ENCODE data around the gene MDGA2. TPM values are rescaled to one million over a fixed set of nuclear protein-coding genes. Genes with fewer than 3 reads are reported as not detected.

Gene MDGA2
- total RNA-seq (not detected), polyA plus RNA-seq (not detected)

DNA sequence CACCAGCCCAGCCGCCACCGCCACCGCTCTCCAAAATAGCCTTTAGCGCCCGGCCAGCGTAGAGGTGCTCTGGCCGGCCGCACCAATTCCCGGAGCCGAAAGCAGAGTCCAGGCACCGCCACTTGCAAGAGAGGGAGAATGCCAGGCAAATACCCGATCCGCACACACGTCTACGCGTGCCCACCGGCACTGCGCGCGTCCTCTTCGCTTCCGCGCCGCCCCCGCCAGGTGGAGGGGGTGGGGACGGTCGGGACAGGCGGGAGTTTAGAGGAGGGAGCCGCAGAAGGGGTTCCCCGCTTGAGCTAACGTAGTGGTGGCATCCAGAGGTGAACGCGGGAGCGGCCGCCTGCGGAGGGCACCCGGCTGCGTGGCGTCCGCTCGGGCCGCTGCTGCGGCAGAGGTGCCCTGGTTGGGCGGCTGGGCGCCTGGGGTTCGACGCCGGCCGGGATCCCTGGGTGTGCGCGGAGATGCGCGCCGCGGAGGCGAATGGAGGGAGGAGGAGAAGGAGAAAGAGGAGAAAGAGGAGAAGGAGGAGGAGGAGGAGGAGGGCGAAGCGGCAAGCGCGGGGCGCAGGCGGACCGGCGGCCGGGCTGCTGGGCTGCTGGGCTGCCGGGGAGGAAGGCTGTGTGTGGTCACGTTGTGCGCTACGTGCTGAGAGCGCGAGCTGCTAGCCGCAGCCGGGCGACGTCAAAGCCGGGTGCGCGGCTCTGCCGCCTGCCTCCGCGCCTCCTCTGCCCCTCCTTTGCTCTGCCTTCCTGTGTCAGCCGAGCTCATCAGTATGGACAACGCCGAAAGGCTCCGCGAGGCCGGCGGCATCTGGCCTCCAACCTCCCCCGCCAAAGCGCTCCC is at the start of gene MDGA2:
Gene MDGA2 (minus strand): TSS at position 140 of the 849 bp plus-strand sequence.
- Histone ChIP-seq H3K27ac (no peak within 1 kb of the TSS), H3K4me1 (no peaks in the 10 kb centered on the region), H3K4me3 (peak within 1 kb of the TSS in 1 of 4 donors; percentile 17), H3K36me3 (no peaks in the 10 kb centered on the region), H3K9me3 (no peaks in the 10 kb centered on the region), H3K27me3 (peaks cover 0 to 17% (median 9%) of the 10 kb centered on the region in 4 donors)
- 1 to 2% methylated on average over 72 to 90 of the region's 90 CpGs for WGBS, 2 donors
- TF ChIP-seq, protein P1, sequence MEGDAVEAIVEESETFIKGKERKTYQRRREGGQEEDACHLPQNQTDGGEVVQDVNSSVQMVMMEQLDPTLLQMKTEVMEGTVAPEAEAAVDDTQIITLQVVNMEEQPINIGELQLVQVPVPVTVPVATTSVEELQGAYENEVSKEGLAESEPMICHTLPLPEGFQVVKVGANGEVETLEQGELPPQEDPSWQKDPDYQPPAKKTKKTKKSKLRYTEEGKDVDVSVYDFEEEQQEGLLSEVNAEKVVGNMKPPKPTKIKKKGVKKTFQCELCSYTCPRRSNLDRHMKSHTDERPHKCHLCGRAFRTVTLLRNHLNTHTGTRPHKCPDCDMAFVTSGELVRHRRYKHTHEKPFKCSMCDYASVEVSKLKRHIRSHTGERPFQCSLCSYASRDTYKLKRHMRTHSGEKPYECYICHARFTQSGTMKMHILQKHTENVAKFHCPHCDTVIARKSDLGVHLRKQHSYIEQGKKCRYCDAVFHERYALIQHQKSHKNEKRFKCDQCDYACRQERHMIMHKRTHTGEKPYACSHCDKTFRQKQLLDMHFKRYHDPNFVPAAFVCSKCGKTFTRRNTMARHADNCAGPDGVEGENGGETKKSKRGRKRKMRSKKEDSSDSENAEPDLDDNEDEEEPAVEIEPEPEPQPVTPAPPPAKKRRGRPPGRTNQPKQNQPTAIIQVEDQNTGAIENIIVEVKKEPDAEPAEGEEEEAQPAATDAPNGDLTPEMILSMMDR (IDR thresholded peaks at IDR 0.05), result no peak
- no peak for FAIRE-seq
- intact Hi-C loops (cut with DNase I), result no loop called here
- peak in 2 of 4 donors; percentile 27 to 49 for ATAC-seq
- DNase-seq, result peak in 2 of 6 donors; percentile 49 to 58

DNA sequence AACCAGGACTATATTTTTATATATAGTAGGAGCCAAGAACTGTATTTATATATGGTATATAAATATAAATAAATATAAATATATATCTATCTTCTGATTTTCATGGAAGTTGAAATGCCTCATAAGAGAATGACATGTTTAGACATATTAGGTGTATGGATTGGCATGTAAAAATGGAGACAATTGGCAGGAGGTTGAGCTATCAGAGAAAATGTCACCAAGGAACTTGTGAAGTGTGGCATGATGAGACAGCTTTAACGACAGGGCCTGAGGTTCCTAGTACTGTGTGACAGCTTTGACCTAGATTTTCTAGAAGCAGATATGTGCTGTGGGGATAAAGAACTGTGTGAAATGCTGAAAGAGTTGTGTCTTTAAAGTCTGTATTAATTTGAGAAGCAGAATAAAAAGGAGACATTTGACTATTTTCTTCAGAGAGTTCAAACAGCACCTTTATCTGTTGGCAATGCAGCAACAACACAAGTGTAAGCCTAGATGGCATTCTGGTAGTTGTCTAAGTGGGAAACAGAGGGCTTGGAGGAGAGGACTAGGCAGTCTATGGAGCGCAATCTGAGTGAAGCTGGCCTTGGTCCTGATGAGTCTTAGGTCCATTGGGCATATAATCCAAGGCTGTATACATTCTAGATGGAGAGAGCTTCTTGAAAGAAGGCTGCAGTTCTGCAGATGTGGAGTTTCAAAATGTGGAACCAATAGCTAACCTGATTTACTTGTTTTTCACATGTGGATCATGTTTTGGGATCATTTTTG is 47.7 kb upstream of the MDGA2 start:
- WGBS, 2 donors, result 61 to 66% methylated on average over 2 of the region's 2 CpGs
- FAIRE-seq, result no peak
- H3K9me3 ChIP-seq, result no peaks in the 10 kb centered on the region
- no peaks in the 10 kb centered on the region for H3K36me3 ChIP-seq
- intact Hi-C loops (cut with DNase I), result no loop called here
- H3K4me1 ChIP-seq, result no peaks in the 10 kb centered on the region
- no peak overlapping the region for H3K27ac ChIP-seq
- TF ChIP-seq, protein P1 (IDR thresholded peaks at IDR 0.05), result no peak
- no peak overlapping the region for H3K4me3 ChIP-seq
- ATAC-seq, result no peak
- no peak for DNase-seq
- H3K27me3 ChIP-seq, result no peaks in the 10 kb centered on the region

DNA sequence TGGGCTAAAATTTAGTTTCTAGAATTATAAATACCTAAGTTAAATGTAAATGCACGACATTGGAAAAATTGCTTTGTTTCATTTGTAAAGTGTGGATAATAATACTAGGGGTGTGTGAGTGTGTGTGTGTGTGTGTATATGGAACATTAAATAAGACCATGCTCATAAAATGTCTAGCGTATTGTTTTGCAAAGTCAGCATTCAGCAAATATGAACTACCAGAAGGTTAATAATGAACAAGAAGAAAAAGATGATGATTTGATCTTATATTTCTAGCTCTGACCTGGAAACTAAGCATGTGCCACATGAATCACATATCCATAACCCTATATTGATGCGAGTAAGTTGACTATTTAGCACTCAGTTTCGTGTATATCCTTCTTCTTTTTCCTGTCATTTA is 44.9 kb upstream of the MDGA2 start:
- Histone ChIP-seq H3K27ac (no peak overlapping the region), H3K27me3 (peaks cover 0 to 3% (median 0%) of the 10 kb centered on the region in 4 donors), H3K9me3 (no peaks in the 10 kb centered on the region), H3K36me3 (no peaks in the 10 kb centered on the region), H3K4me1 (no peaks in the 10 kb centered on the region), H3K4me3 (no peak overlapping the region)
- intact Hi-C loops (cut with DNase I), result no loop called here
- ATAC-seq, result no peak
- DNase-seq, result no peak
- TF ChIP-seq, protein P1 (IDR thresholded peaks at IDR 0.05), result no peak
- 63 to 68% methylated on average over 4 of the region's 4 CpGs for WGBS, 2 donors
- no peak for FAIRE-seq

DNA sequence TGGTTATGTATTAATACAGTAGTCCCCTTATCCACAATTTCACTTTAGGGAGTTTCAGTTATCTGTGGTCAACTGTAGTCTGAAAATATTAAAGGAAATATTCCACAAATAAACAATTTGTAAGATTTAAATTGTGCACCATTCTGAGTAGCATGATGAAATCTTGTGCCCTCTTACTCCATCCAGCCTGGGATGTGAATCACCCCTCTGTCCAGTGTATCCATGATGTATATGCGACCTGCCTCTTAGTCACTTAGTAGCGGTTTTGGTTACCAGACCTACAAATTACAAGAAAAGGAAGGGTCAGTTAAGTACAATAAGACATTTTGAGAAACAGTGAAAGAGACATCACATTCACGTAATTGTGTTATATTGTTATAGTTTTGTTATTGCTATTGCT is 39.9 kb upstream of the MDGA2 start:
- Histone ChIP-seq H3K36me3 (no peaks in the 10 kb centered on the region), H3K4me1 (no peaks in the 10 kb centered on the region), H3K27me3 (peaks cover 0 to 3% (median 0%) of the 10 kb centered on the region in 4 donors), H3K4me3 (no peak overlapping the region), H3K27ac (no peak overlapping the region), H3K9me3 (no peaks in the 10 kb centered on the region)
- TF ChIP-seq, protein P1 (IDR thresholded peaks at IDR 0.05), result no peak
- FAIRE-seq (no peak), ATAC-seq (no peak), DNase-seq (no peak)
- WGBS, 2 donors, result 62 to 79% methylated on average over 3 of the region's 3 CpGs
- intact Hi-C loops (cut with DNase I), result no loop called here
